GM18520 (cell line): ENCODE measurements around the gene SLC34A1.
"Not testable (repeated sequence)": the region's sequence is repeated elsewhere in the genome, so short reads cannot be mapped to it uniquely, and the experiment has no call there.

Source experiments
- ATAC-seq: cut with Tn5 transposase; IDR thresholded peaks from one replicate; pipeline ENCODE4 v1.9.1; 2021; ENCODE audit not compliant: unreplicated experiment

SLC34A1 gene, protein sequence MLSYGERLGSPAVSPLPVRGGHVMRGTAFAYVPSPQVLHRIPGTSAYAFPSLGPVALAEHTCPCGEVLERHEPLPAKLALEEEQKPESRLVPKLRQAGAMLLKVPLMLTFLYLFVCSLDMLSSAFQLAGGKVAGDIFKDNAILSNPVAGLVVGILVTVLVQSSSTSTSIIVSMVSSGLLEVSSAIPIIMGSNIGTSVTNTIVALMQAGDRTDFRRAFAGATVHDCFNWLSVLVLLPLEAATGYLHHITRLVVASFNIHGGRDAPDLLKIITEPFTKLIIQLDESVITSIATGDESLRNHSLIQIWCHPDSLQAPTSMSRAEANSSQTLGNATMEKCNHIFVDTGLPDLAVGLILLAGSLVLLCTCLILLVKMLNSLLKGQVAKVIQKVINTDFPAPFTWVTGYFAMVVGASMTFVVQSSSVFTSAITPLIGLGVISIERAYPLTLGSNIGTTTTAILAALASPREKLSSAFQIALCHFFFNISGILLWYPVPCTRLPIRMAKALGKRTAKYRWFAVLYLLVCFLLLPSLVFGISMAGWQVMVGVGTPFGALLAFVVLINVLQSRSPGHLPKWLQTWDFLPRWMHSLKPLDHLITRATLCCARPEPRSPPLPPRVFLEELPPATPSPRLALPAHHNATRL

DNA sequence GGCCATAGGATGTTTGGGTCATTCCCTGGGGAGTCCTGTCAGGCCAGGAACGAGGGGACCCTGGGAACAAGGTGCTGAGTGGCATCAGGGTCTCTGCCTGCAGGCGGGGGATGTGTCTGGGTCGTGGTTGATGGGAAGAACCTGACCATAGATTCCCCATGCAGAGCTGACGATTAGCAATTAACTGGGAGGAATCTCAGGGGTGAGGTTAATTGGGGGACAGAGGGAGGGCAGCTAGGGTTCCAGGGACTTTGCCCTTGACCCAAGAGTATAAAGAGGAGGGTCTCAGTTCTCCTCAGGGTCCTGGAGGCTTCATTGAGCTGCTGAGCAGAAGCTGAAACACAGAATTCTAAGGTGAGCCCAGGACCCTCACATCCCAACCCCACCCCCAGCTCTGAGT, at the start of gene SLC34A1:
SLC34A1 (plus strand) TSS at position 301 of the 400 bp plus-strand sequence. CDS start 1,308 bp downstream, outside the sequence.
- no peak for ATAC-seq

- ATAC-seq = no peak
Measured at GRCh38 chr5:177334781-177335700, 49.2 kb upstream of the SLC34A1 start.

DNA sequence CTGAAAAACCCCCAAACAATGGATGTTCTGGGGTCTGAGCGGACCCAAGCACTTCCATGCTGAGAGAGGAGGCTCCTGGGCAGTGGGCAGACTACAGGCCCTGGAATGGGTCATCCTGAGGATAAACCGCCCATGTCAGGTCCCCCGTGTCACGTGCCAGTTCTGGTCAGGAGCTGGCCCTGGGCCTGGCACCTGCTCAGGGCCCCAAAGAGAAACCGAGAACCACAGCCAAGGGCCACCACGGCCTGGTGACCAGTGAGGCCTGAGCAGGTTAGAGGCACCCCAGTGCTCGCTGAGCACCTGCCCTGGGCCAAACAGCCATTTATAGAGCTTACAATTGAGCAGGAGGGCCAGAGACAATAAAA, 48.6 kb upstream of the SLC34A1 start:
- ATAC-seq = no peak

- ATAC-seq = no peak
Measured at GRCh38 chr5:177336112-177336511, 48.1 kb upstream of the SLC34A1 start.

DNA sequence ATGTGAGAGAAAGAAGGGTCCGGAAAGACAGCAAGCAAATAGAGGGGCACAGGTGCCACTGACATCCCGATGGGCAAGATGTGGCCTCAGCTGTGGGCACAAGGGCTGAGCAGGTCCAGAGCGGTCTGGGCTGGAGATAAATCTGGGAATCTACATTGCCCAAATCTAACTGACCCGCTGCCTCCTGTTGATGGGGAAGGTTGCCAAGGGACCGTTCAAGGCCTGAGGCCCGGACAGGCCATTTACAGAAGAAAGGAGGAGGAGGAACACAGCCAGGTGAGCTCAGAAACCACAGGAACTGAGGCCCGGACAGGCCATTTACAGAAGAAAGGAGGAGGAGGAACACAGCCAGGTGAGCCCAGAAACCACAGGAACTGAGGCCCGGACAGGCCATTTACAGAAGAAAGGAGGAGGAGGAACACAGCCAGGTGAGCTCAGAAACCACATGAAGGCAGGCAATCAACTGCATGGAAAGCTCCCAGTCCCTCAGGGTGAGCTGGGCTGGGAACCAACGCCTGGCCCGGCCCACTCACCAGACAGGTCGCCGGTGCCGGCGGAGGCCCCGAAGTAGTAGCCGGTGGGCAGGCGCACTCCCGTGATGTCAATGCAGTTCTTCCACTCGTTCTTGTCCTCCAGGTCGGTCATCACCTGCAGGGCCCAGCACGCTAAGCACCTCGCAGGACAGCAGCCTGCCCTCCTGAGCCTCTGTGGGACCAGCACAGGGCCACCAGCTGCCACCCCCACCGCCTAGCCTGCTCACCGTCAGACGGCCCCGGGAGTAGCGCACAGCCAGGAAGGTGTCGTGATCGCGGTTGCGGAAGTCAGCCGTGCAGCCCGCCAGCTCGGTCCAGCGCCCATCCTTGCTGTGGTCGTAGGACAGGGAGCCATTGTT, 47.4 kb upstream of the SLC34A1 start:
- ATAC-seq = no peak

- ATAC-seq = no peak
Measured at GRCh38 chr5:177338251-177339106, 45.8 kb upstream of the SLC34A1 start.

GRCh38 chr5:177339107-177339638, 45.1 kb upstream of the SLC34A1 start:
- ATAC-seq = no peak

DNA sequence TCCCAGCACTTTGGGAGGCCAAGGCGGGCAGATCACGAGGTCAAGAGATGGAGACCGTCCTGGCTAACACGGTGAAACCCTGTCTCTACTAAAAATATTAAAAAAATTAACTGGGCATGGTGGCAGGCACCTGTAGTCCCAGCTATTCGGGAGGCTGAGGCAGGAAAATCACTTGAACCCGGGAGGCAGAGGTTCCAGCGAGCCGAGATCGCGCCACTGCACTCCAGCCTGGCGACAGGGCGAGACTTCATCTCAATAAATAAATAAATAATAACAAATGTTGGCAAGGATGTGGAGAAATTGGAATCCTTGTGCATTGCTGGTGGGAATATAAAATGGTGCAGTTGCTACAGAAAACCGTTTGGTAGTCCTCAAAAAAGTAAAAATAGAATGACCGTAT, 41.2 kb upstream of the SLC34A1 start:
- ATAC-seq = not testable (repeated sequence)

- no peak for ATAC-seq
Measured at GRCh38 chr5:177343777-177344176, 40.5 kb upstream of the SLC34A1 start.

- no peak for ATAC-seq
Measured at GRCh38 chr5:177344891-177345290, 39.3 kb upstream of the SLC34A1 start.

DNA sequence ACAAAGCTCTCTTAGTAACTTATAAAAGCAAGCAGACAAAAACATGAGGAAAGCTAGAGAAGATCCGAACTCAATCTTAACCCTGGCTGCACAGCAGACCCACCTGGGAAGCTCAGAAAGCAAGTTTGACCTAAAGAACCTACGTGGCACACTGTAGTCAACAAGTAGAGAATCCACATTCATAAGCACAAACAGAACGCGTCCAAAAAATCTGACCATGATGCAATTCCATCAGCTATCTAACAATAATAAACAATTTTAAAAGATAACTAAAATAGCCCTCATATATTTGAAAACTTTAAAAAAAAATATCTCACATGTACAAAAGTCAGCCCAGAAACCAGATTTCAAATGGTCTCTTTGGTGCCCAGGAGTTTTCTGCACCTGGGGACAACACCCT, 37.4 kb upstream of the SLC34A1 start:
- no peak for ATAC-seq

- ATAC-seq = no peak
Measured at GRCh38 chr5:177347699-177348098, 36.5 kb upstream of the SLC34A1 start.

GRCh38 chr5:177349362-177349647, 34.9 kb upstream of the SLC34A1 start:
- no peak for ATAC-seq

GRCh38 chr5:177349762-177350161, 34.5 kb upstream of the SLC34A1 start:
- no peak for ATAC-seq

DNA sequence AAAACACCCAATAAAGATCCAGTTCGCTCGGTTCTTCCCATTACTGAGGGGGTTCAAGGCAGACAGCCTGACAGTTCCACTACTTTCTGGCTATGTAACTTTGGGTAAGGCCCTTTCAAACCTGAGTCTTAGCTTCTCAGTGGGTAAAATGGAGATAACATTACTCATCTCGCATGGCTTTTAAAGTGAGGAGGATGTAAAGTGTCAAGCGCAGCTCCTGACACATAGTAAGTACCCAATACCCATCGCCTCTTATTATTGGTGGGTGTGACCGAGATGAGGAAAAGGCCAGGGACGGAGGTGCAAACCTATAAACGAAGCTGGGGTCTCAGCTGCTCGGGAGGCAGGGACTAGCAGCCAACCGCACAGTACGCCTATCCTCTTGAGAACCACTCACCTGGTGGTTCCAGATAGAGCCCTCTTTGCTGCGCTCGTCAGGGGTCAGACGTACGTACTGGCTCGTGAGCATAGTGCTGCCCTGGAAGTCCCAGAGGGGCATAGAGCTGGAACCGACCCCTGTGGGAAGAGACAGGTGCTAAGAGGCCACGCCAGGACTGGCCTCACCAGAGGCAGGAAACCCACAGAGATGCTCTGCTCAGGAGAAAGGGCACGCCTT, 33.4 kb upstream of the SLC34A1 start:
- no peak for ATAC-seq

- peak; percentile 92 for ATAC-seq
Measured at GRCh38 chr5:177351392-177352329, 32.6 kb upstream of the SLC34A1 start, which contains the start of gene LMAN2. LMAN2 (minus strand) TSS chr5:177351668; CDS start chr5:177351647, 21 bp downstream.

GRCh38 chr5:177353093-177353492, 31.1 kb upstream of the SLC34A1 start:
- no peak for ATAC-seq

GRCh38 chr5:177354256-177354655, 30.0 kb upstream of the SLC34A1 start:
- ATAC-seq = no peak
